ENCODE results near the gene IFRD2.
"Not testable (repeated sequence)": the region's sequence is repeated elsewhere in the genome, so short reads cannot be mapped to it uniquely, and the experiment has no call there.

IFRD2 gene

DNA sequence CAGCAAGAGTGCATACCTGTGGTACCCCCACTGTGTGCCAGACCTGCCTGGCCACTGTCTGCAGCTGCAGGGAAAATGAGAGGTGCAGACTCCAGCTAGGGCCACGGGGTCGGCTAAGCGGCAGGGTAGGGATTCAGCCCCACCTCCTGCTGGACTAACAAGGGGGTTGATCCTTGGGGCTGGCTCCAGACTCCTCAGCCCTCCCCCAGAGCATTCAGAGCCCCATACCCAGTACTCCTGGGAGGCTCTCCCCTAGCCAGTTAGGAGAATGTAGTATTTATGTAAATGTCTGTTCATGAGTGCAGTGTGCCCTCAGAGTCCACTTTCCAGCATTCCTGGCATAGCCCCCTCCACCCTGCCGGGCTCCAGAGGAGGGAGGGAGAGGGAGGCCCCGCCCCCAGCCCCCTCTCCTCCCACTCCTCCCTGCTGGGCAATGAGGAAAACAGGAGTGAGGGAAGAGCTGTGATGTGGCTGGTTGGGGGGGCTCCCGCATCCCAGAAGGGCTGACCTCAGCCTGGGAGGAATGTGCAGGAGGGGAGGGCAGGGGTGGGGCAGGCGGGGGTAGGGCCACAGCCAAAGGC is 27.8 kb downstream of the IFRD2 start:
- no peak for DNase-seq

DNA sequence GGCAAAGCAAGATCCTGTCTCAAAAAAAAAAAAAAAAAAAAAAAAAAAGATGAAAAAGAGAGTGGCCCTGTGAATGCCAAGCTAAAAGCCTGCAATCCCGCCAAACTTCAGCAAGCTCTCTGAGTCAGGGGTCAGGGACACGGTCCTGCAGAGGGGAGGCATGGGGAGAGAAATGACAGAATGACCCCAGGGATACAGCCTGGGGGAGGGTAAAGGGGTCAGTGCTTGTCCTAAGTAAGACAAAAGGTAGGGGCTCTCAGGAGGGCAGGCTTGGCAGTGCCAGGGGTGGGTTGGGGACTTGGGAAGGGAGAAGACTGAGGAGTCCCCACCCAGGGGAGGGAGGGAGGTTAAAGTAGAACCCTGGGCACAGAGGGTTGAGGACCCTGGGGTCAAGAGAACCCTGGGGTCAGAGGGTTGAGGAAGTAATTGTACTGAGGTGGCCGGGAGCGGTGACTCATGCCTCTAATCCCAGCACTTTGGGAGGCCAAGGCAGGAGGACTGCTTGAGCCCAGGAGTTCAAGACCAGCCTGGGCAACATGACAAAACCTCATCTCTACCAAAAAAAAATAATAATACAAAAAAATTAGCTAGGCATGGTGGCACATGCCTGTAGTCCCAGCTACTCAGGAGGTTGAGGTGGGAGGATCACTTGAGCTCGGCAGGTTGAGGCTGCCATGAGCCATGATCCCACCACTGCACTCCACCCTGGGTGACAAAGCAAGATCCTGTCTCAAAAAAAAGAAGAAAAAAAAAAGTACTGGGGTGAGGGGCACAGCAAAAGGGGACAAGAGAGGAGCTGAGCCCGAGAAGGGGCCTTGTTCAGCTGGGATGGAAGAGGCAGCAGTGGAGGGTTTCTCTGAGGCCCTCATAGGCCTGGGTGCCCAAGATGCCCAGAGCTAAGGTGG is 28.5 kb downstream of the IFRD2 start:
- no peak for DNase-seq

GRCh38 chr3:50262778-50263177 is 29.5 kb downstream of the IFRD2 start:
- DNase-seq = no peak

GRCh38 chr3:50262200-50262599 is 30.0 kb downstream of the IFRD2 start:
- DNase-seq = not testable (repeated sequence)

- no peak for DNase-seq
Measured at GRCh38 chr3:50261505-50261904, 30.7 kb downstream of the IFRD2 start.

DNA sequence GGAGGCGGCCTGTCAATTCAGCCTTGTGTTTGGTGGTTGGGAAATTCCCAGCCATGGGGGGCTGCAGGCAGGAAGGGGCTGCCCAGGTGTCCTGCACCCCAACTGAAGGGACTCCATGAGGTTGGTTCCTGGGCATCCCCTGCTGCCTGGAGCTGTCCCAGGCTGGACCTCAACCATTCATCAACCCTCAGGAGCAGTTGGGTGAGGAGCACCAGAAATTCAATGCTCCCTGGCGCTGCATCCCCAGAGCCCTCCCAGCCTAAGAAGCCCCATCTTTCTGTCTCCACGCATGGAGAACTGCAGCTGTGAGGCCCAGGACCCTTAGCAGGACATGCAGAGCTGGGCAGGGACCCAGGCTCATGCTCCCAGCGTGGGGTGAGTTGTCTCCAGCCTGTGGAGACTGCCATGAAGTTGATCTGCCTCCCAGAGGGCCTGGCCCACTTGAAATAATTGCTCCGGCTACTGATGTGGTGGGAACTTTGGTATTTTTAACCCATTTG is 31.2 kb downstream of the IFRD2 start:
- no peak for DNase-seq

GRCh38 chr3:50260027-50260941 is 31.9 kb downstream of the IFRD2 start:
- peak; percentile 89 for DNase-seq

DNA sequence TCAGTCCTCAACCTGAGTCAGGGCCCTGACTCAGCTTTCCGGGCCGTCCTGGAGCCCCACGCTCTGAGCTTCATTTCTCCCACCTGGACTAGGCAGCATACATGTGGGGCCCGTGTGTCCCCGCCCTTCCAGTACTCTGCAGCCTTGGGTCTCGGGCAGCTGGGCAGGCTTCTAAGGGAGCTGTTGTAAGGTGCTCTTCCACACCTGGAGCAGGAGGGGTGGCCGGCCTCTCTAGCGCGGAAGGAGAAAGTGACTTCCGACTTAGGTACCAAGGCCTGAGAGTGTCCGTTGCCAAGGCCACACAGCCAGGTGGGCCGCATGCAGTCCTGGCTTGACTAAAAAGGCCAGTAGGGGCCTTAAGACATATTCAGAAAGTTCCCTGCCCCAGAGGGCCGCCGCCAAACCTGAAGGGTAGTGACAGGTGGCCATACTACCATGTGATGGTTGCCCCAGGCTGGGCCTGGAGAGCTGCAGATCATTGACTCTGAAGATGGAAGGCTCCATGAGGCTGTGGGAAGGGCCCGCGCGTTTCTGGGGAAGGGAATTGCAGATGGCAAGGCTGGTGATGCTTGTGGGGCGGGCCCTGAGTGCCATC is 32.7 kb downstream of the IFRD2 start:
- no peak for DNase-seq

GRCh38 chr3:50258979-50259378 is 33.2 kb downstream of the IFRD2 start:
- DNase-seq = no peak

GRCh38 chr3:50258029-50258680 is 34.1 kb downstream of the IFRD2 start:
- no peak for DNase-seq

GRCh38 chr3:50256978-50257890 is 35.0 kb downstream of the IFRD2 start:
- peak; percentile 66 for DNase-seq

- no peak for DNase-seq
Measured at GRCh38 chr3:50255251-50255615, 37.0 kb downstream of the IFRD2 start.

GRCh38 chr3:50254577-50255250 is 37.5 kb downstream of the IFRD2 start:
- DNase-seq = no peak

GRCh38 chr3:50251220-50251619 is 41.0 kb downstream of the IFRD2 start:
- DNase-seq = peak; percentile 74

DNA sequence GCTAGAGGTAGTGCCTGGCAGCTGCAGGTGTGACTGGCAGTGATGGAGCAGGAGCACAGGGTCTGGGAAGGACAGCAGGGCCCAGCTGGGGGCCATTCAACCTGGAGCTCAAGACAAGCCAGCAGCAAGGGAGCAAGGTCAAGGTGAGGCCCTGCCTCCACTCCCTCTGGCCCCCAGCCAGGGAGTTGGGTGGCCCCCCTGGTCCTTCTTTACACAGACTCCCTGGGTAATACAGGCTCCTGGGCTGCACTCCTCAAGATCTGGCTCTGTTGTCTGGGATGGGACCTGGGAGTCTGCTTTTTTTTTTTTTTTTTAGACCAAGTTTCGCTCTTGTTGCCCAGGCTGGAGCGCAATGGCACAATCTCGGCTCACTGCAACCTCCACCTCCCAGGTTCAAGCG is 41.7 kb downstream of the IFRD2 start:
- no peak for DNase-seq

DNA sequence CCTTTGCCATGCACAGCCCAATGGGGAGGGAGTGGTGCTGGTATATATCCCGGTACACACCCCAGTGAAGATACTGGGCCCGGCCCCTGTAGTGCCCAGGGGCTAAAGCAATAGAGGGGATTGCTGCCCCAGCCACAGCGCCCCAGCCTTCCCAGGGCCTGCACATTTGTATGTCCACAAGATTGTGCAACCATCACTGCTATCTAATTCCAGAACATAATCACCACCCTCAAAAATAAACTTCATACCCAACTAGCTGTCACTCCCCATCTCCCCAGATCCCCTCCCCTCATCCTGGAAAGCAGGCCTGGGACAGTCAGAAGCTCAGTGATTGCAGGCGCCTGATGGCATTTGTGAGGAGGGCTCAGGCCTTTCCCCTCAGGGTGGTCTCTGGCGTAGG is 42.8 kb downstream of the IFRD2 start:
- DNase-seq = no peak

DNA sequence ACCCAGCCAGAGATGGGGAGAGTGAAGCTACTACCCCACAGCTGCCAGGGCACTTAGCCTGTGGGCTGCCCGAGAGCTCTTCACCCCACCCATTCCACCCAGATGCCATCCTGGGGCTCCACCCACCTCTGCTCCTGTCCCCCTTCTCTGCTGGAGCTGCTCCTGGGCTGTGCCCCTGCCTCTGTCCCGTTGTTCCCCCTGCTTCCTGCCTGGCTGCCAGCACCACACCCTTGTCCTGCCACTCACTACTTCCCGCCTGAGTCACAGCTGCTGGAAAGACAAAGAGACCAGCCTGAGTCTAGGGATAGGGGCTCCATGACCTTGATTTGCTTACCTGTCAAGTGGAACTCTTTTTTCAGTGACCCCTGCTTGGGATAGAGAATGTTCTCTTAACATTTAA is 43.8 kb downstream of the IFRD2 start:
- no peak for DNase-seq

GRCh38 chr3:50246517-50246954 is 45.7 kb downstream of the IFRD2 start:
- peak; percentile 92 for DNase-seq

DNA sequence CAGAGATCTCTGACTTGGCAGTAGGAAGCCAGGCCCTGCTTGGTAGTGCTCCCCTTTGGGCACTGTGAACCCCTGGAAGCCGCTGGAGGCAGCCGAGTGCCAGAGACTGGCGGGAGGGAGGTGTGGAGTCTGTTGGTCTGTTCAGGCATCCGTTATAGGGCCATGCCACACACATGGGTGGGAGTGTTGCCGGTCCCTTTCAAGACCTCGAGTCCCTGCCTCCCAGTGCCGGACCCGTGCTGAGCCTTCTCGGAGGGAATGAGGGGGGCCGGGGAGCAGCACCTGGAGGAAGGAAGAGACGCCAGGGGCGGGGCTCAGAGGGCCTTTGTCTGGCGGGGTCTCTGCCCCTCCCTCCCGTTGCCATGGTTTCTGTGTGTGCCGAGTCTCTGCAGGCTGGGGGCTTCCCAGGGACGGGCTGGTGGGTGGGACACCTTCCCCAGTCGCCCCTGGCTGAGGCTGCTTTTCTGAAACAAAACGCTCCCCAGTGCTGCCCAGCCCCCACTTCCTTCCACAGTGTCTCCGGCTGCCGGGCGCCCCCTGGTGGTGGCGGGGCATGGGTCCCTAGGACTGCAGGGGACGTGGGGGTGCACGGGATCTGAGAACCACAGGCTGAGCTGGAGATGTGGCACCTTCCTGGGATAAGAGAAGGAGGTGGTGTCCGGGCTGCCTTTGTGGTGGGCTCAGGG is 46.3 kb downstream of the IFRD2 start:
- peak; percentile 97 for DNase-seq

- no peak for DNase-seq
Measured at GRCh38 chr3:50245251-50245745, 46.9 kb downstream of the IFRD2 start.

Data from activated CD4-positive, alpha-beta T cell treated with anti-CD3 and anti-CD28 coated beads for 48 hours (primary cell).